Stimulated activated CD8-positive, alpha-beta memory T cell treated with anti-CD3 and anti-CD28 coated beads, Interleukin-4, amount 100 ng/mL, for 4 hours (primary cell): ENCODE measurements around the gene SBNO2.

ENCODE experiments used
- DNase-seq, 2 donors: peaks; one replicate each; pipeline ENCODE4 v3.0.0-alpha.2; 2020; ENCODE audit warnings: low read depth in 2 of 2, low spot score in 1 of 2

The SBNO2 gene

DNA sequence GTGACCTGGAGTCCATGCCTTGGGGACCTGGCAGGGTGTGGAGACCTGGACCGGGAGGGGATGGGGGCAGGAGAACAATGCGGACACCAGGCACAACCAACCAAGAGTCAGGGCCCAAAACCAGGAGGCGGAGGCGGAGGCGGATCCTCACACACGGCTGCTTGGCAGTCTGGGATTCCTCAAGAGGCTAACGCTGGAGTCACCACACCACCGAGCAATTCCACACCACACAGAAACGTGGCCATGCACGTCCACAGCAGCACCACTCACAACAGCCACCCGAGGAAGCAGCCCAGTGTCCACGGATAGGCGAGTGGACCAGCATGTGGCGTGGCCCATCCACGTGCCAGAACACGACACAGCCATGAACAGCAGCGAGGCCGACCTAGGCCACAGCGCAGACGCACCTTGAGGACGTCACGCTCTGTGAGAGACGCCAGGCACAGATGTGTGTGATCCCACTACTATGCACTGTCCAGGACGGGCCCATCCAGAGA lies 17.7 kb downstream of the SBNO2 start:
- no peak for DNase-seq

DNA sequence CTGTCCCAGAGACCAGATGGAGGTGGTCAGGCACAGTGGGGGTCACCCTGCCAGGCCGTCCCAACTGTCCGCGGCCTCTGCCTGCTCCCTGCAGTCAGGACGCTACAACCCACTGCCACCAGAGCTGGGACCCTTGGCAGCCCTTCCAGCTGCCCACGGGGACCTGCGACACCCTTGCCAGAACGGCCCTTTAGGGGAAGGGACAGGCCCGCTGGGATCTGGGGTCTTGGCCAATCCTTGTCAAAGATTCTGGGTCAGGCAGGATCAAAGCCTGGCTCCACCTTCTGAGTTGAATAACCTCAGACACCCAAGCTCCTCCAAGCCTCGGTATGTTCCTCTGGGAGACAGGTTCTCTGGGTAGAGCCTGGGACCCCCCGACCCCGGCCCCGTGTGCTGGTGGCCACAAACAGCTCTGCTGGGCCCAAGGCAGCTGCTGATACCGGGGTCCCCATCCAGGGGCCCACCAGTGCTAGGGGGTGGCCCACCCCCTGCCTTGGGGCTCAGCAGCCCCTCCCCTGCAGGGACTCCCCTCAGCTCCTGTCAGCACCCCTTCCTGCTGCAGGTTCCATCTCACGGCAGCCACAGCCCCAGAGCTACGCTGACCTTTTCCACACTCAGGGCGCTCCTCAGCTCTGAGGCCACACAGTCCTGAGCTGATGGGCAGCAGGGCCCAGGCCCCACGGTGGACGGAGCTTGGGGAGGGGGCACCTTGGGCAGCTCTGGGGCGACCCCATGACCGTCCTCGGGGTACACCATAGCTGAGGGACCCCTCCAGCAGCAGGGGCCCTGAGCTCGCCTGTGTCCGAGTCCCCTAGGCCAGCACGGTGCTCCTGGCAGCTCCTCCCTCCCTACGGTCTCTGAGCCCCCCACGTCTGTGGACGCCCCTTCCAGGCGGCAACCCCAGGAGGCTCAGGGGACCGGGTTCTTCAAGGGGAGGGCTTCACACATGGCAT lies 18.4 kb downstream of the SBNO2 start:
- no peak for DNase-seq

DNA sequence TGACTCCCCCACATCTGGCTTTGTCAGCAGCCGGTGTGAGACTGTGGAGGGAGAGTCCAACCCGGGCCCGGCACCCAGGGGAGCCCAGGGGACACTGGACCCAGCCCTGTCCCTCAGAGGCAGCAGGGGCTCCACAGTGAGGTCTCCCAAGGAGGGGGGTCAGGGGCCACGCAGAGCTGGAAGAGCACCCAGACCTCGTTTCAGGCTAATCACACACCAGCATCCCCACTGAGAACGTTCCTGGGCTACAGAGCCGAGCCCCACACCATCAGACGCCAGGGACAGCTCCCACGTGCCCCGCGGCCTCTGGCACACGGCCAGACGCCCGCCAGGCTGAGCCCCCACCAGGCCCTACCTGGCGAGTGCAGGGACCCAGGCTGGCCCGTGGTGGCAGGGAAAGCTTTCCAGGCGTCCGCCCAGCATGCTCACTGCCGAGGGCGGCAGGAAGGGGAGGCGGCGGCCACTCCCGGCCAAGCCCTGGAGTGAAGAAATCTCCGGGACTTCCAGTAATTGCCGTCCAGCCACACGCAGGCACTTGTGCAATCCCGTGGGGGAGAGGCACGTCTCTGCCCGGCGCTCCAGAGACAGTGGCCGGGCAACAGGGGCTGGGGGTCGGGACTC lies 19.2 kb downstream of the SBNO2 start:
- DNase-seq, result no peak

GRCh38 chr19:1153891-1154730 lies 20.0 kb downstream of the SBNO2 start:
- DNase-seq, result no peak

GRCh38 chr19:1151917-1152587 lies 22.0 kb downstream of the SBNO2 start:
- DNase-seq, result no peak

- no peak for DNase-seq
Observed at GRCh38 chr19:1151037-1151724, 22.9 kb downstream of the SBNO2 start.

GRCh38 chr19:1150333-1151036 lies 23.6 kb downstream of the SBNO2 start:
- DNase-seq, result no peak

GRCh38 chr19:1149259-1150045 lies 24.6 kb downstream of the SBNO2 start:
- DNase-seq, result no peak

DNA sequence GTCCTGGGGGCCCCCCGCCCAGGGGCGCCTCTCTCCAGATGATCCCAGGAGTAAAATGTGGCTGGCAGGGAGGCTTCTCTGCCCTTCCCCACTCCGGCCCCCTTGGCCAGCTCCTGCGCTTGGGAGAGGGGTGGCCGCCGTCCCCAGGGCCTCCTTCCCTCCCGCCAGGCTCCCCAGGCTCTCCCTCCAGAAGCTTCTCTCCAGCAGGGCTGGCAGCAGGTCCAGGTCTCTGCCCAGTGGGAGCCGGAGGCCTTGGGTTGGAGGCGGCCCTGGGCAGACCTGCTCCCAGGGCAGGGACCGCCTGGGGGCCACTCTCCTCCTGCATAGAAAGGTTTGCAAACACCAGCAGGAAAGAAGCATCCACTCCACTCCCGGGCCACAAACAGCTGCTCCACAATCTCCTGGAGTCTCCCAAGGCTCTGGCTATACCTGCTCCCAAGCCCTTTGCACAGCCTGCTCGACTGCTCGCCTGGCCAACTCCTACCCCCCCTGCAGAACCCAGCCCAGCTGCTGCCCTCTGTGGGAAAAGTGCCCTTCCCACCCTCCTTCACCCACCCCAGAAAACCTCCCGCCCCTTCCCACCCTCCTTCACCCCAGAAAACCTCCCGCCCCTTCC lies 26.0 kb downstream of the SBNO2 start:
- no peak for DNase-seq

DNA sequence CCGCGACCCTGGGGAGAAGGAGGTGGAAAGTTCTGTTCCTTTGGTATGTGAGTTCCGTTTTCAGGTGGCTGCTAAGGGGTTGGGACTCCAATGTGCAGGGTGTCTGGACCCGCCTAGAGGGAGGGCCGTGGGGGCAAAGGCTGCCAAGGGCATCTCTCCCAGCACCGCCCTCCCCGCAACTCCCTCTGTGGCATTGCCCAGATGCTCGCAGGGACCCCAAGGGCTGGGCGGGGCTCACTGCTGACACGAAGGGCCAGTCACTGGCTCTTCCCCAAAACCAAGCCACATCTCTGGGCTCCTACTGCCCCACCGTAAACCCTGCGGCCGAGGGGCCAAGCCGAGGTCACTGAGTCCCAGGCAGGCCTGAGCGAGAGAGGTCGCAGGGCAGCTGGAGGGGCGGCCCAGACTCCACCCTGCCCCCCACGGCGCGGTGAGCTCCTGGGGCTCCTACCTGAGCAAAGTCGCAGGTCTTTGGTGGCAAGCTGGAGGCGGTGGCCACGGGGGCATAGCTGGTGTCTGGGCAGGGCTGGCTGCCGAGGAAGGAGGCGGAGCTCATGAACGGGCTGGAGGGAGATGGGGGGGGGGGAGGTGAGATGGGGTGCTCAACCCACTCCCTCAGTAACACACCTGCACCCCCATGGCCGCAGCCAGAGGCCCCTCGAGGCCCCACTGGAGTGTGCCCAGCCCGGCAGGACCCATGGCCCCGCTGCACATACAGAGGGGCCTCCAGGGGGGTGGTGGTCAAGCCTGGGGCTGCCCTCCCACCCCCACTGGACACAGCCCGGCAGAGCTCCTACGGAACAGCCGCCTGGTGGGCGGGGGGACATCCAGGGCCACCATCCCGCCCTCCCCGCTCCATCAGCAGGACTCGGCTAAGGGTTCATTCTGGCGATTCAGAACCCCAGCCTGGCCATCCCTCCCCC lies 26.9 kb downstream of the SBNO2 start:
- no peak for DNase-seq

DNA sequence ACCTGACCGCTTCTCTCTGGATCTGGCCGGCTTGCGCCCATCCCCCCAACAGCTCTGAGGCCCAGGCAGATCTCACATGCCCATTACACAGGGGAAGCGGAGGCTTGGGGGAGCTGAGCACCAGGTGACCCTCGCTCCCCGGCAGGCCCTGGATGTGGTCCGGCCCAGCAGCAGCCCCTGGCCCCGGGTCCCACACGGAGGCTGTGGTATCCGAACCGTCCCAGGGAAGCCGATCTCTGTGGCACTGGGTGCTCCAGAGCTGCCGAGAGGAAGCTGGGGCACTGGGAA lies 27.7 kb downstream of the SBNO2 start:
- DNase-seq, result no peak

DNA sequence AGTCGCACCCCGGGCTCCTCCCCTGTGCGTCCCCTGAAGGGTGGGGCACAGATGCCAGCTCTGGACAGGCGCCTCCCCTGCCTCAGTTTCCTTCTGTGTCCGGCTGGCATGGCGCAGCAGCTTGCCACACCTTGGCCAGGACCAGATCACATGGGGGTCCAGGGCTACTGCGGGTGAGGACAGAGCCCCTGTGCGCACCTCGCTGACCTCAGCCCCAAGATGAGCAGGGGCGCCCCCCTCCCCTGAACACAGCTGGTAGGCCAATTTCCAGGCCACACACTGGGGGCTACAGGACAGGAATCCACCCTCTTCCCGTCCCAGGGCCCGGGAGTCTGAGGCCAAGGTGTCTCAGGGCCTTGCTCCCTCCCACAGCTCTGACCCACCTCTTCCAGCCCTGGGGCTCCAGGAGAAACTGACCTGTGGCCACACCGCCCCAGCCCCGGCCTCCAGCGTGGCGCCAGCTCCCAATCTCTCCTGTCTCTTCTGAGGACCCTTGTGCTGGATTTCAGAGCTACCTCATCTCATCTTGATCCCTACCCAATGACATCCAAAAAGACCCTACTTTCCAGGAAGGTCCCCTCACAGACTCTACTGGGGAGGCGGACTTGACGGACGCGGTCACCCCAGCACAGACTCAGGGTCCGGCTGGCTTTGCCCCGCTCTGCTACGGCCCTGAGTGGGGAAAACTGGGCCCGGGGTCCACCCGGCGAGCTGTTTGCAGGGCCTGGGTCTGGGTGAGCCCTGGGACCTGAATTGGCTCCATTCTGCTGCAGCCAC lies 28.2 kb downstream of the SBNO2 start:
- no peak for DNase-seq

GRCh38 chr19:1144741-1145140 lies 29.3 kb downstream of the SBNO2 start:
- no peak for DNase-seq

GRCh38 chr19:1143828-1144399 lies 30.2 kb downstream of the SBNO2 start:
- no peak for DNase-seq

DNA sequence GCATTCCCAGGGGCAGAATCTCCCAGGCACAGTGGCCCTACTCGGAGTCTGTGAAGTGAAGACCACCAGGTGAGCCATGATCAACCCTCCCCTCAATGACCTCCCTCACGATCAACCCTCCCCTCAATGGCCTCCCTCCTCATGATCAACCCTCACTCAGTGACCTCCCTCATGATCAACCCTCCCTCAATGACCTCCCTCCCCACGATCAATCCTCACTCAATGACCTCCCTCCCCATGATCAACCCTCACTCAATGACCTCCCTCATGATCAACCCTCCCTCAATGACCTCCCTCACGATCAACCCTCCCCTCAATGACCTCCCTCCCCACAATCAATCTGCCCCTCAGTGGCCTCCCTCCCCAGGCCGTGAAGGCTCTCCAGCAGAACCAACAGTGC lies 32.1 kb downstream of the SBNO2 start:
- no peak for DNase-seq

DNA sequence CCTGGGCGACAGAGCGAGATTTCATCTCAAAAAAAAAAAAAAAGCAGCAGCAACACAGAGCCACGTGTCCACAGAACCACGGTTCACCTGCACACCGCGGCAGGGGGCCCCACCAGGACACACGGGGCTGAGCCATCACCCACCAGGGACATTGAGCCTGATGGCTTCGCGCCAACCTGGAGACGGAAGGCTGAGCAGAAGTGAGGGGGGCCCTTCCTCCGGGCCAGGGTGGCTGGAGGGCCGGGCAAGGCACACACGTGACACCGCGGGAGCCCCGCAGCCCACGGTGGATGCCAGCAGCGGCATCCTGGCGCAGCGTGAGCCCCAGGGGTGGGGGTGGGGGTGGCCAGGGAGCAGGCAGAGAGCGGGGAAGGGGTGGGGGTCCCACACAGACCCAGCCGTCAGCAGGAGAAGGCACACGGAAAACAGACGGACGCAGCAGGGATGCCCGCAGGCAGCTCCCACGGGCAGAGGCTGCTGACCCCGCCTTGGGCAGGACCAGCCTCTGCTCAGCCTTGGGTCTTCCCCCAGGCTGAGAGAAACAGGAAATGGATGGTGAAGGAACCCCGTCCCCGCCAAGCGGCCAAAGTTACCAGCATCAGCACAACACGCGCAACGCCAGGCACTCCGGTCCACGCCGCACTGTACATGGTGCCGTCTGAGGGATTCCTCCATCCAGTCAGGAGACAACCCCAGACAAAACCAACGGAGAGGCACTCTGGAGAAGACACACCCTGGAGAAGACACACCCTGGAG lies 33.6 kb downstream of the SBNO2 start:
- no peak for DNase-seq
